ENCODE measurements around the gene ITPK1. TPM values are rescaled to one million over a fixed set of nuclear protein-coding genes. Genes with fewer than 3 reads are reported as not detected.

The ITPK1 gene
- total RNA-seq: 10 to 100 TPM; 75.0 to 76.6 TPM

GRCh38 chr14:93115821-93116675, at the start of gene ITPK1:
TSS of gene ITPK1 (minus strand) at chr14:93115925. CDS start at chr14:93115163, 762 bp downstream.

DNA sequence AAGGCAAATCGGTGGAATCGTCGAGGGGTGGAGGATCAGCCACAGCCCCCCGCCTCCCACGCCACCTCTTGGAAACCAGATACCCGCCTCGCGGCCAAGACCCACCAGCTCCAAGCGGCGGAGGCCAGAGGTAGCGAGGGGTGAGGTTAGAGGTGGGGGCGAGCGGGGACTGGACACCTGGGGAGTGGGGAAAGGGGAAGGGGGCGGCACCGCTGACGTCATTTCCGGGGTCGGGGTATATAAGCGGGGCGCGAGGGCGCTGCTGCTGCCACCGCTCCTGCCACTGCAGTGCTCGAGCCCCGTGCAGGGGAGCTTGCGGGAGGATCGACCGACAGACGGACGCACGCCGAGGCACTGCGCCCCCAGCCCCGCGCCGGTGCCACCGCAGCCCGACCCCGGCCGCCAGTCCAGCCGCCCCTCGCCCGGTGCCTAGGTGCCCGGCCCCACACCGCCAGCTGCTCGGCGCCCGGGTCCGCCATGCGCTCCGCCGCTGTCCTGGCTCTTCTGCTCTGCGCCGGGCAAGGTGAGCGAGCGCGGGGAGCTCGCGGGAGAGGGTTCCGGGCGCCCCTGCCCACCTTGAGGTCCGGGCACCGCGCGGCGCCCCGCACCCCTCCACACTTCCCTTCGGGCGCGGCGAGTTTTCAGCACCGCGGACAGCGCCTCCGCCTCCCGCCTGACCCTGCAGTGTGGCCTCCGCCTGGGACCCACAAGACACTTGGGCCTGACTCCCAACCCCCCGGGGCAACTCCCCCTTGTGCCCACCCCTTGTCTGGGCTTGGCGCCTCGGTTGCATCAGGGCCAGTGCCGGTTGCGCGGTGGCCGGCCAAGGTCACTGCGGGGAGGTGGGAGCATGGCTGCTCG, 192.6 kb downstream of the ITPK1 start, which contains the start of gene CHGA:
Gene CHGA (plus strand): TSS at position 268 of the 861 bp plus-strand sequence. CDS start 210 bp downstream, at position 478.

Other genes with a start within 250 kb of the ITPK1 start
- gene CHGA, start 192.8 kb downstream of the ITPK1 start, total RNA-seq: not detected
- 10 to 100 TPM; 24.8 to 33.6 TPM for gene MOAP1, start 69.0 kb upstream of the ITPK1 start, total RNA-seq
- gene LYSET, start 69.4 kb upstream of the ITPK1 start, total RNA-seq: 10 to 100 TPM; 32.3 to 56.3 TPM
- 10 to 100 TPM; 13.4 to 23.6 TPM for gene GON7, start 91.1 kb upstream of the ITPK1 start, total RNA-seq
- 10 to 100 TPM; 26.8 to 49.0 TPM for gene UBR7, start 91.3 kb upstream of the ITPK1 start, total RNA-seq
- gene BTBD7, start 217.1 kb upstream of the ITPK1 start, total RNA-seq: 10 to 100 TPM; 13.1 to 14.7 TPM
- not detected for gene COX8C, start 231.3 kb upstream of the ITPK1 start, total RNA-seq

Measured in melanocyte of skin (primary cell).